K562 (cell line): ENCODE measurements around the gene LMO7. TPM values are rescaled to one million over a fixed set of nuclear protein-coding genes. Genes with fewer than 3 reads are reported as not detected.

ENCODE experiments used
- ATAC-seq: fragments of 200-7000 bp; cut with Tn5 transposase; 3 replicates; pipeline ENCODE4 v1.9.1; 2020; ENCODE audit warnings: moderate library complexity
- BruUV-seq: library from RNA; stranded (reverse); fragments of 400-500 nt; replicated peaks from 2 replicates; lab custom pipeline; 2021; lab: Mats Ljungman, UMichigan
- CTCF ChIA-PET: fragments of 300-600 bp; formaldehyde crosslinking; extraction: SDS; loops from one replicate; lab custom pipeline; 2021; ENCODE audit warnings: low intra/inter-chr PET ratio; lab: Yijun Ruan, JAX
- POLR2A ChIA-PET: fragments of 300-600, 350-650 bp; sonication (Branson Sonifier 250); formaldehyde crosslinking; extraction: SDS; loops from one replicate; lab custom pipeline; 2021; ENCODE audit warnings: antibody characterized with exemption, inconsistent platforms; lab: Yijun Ruan, JAX
- DNase-seq, 4 experiments: peaks; one replicate each; pipeline versions ENCODE4 v3.0.0 to v3.0.0-alpha.2; 2011 to 2018; ENCODE audit warnings: low spot score in 3 of 4, mixed read lengths in 3 of 4; ENCODE audit errors: extremely low read depth in 1 of 4
- FAIRE-seq: peaks from 2 replicates; lab custom pipeline; 2011; peaks lifted over from hg19 to GRCh38; lab: Jason Lieb, UNC
- H2AFZ ChIP-seq: 2 replicates; pipeline ENCODE4 v1.6.0; 2011; ENCODE audit warnings: low read depth, low read length, control low read depth, inconsistent platforms
- H3K27ac ChIP-seq: fragments of 200-600 bp; 3 replicates; pipeline ENCODE4 v1.8.0; 2011; ENCODE audit warnings: low read depth, mild to moderate bottlenecking, control low read depth, inconsistent platforms, low read length, moderate library complexity, mixed read lengths; ENCODE audit errors: extremely low read depth
- H3K27me3 ChIP-seq, 2 experiments: fragments of 300-600 bp in 1 of 2; 2 replicates in 1 of 2; 3 replicates in 1 of 2; pipeline versions ENCODE4 v1.6.0 to v1.8.0; 2011; ENCODE audit warnings: inconsistent platforms in 2 of 2, low read length in 2 of 2, mild to moderate bottlenecking in 1 of 2, mixed read lengths in 1 of 2, moderate library complexity in 1 of 2; ENCODE audit not compliant: control insufficient read depth in 2 of 2, insufficient read depth in 2 of 2
- H3K36me3 ChIP-seq: fragments of 300-600 bp; 3 replicates; pipeline ENCODE4 v1.8.0; 2011; ENCODE audit warnings: mild to moderate bottlenecking, low read length, inconsistent platforms; ENCODE audit not compliant: control insufficient read depth, insufficient read depth
- H3K4me1 ChIP-seq, 2 experiments: fragments of 200-600 bp in 1 of 2; replicated peaks in 1 of 2; 2 replicates in 1 of 2; 3 replicates in 1 of 2; pipeline versions ENCODE4 v1.5.1 to v1.8.0; 2011; ENCODE audit warnings: inconsistent platforms in 2 of 2, low read length in 2 of 2, mild to moderate bottlenecking in 1 of 2, mixed read lengths in 1 of 2, moderate library complexity in 1 of 2; ENCODE audit not compliant: control insufficient read depth in 2 of 2, insufficient read depth in 2 of 2
- H3K4me2 ChIP-seq: 2 replicates; pipeline ENCODE4 v1.6.1; 2011; ENCODE audit warnings: low read length, control low read depth, inconsistent platforms, mixed read lengths; ENCODE audit not compliant: insufficient read depth
- H3K4me3 ChIP-seq: fragments of 200-600 bp; sonication (generic), shearing (Covaris generic); 2 replicates; pipeline ENCODE4 v1.5.1; 2016; ENCODE audit warnings: control low read depth, inconsistent platforms
- H3K79me2 ChIP-seq: fragments of 200-600 bp; 3 replicates; pipeline ENCODE4 v1.8.0; 2011; ENCODE audit warnings: low read length, inconsistent platforms; ENCODE audit not compliant: control insufficient read depth, insufficient read depth
- H3K9ac ChIP-seq, 2 experiments: 2 replicates each; pipeline versions ENCODE4 v1.6.0 to v1.6.1; 2011; ENCODE audit warnings: low read depth in 2 of 2, low read length in 2 of 2, control low read depth in 1 of 2, inconsistent platforms in 1 of 2, mild to moderate bottlenecking in 1 of 2, mixed read lengths in 1 of 2; ENCODE audit not compliant: insufficient read depth in 1 of 2
- H3K9me1 ChIP-seq: one replicate; pipeline ENCODE4 v1.6.0; 2011; ENCODE audit warnings: inconsistent platforms, mild to moderate bottlenecking, low read length, moderate library complexity; ENCODE audit not compliant: control insufficient read depth, insufficient read depth
- H3K9me3 ChIP-seq: replicated peaks from 2 replicates; pipeline ENCODE4 v1.5.1; 2011; ENCODE audit warnings: low read depth, low read length, inconsistent platforms; ENCODE audit not compliant: control insufficient read depth, insufficient read depth
- H4K20me1 ChIP-seq: replicated peaks from 2 replicates; pipeline ENCODE4 v1.6.1; 2011; ENCODE audit warnings: low read length, inconsistent platforms, mixed read lengths; ENCODE audit not compliant: control insufficient read depth, insufficient read depth
- ESRRA ChIP-seq: fragments of 450-650 bp; IDR thresholded peaks from 2 replicates; pipeline ENCODE4 v1.6.1; 2014; ENCODE audit warnings: low read depth, mild to moderate bottlenecking, moderate library complexity, borderline replicate concordance
- ZNF518B ChIP-seq: fragments of 250-450 bp; sonication (Bioruptor Pico); IDR thresholded peaks from 2 replicates; pipeline ENCODE4 v1.5.0; 2021; ENCODE audit warnings: mild to moderate bottlenecking, moderate library complexity
- ZNF75A ChIP-seq: fragments of 450-650 bp; formaldehyde crosslinking; IDR thresholded peaks from 2 replicates; pipeline ENCODE4 v1.4.0; 2020; ENCODE audit warnings: mild to moderate bottlenecking
- WGBS: fragments of 100-300 bp; shearing (Covaris generic); methylation state at CpG from one replicate; pipeline ENCODE4 v1.1.6; 2016; ENCODE audit warnings: low coverage, mixed read lengths; ENCODE audit not compliant: insufficient coverage; ENCODE audit errors: missing lambda C conversion rate; 5-methylcytosine and 5-hydroxymethylcytosine counted together
- in situ Hi-C: fragments of 300-500 bp; cut with MboI; formaldehyde crosslinking; loops from 4 replicates; pipeline ENCODE4 v1.15.0; 2018; ENCODE audit warnings: inconsistent platforms, mixed read lengths
- intact Hi-C: fragments of 100-400 bp; cut with micrococcal nuclease; formaldehyde crosslinking; loops from 2 replicates; pipeline ENCODE4 v1.14.2; 2022
- polyA plus RNA-seq, 8 experiments: library from polyadenylated mRNA; depleted of rRNA in 4 of 8; stranded (reverse) in 5 of 8; unstranded in 3 of 8; fragments of >200 nt; fragmentation: Nextera tagmentation in 2 of 8; fragmentation: Illumina TruSeq in 1 of 8; extraction: Ambion mirVana in 2 of 8; extraction: Trizol in 1 of 8; gene quantifications; 2 replicates each; pipeline versions ENCODE4 v1.2.1 to v1.2.3, GENCODE V29; 2011 to 2014; ENCODE audit warnings: inconsistent platforms in 1 of 8, missing spikeins in 1 of 8
- total RNA-seq, 7 experiments: library from RNA; depleted of rRNA in 6 of 7; stranded (reverse); fragments of >200 nt in 6 of 7; fragmentation: Illumina TruSeq in 2 of 7; extraction: Trizol in 2 of 7; gene quantifications; 2 replicates each; pipeline versions ENCODE4 v1.2.1 to v1.2.3, GENCODE V29; 2011 to 2021; ENCODE audit warnings: low replicate concordance in 1 of 7
- TF ChIP-seq, protein P1 (sequence below): fragments of 200-400 bp; formaldehyde crosslinking; IDR thresholded peaks from 2 replicates; pipeline ENCODE4 v1.6.1; 2017; ENCODE audit warnings: mild to moderate bottlenecking, low read depth, low read length, moderate library complexity

LMO7 gene
- total and polyA plus RNA-seq, 9 of the 15 experiments (the other 6 are each of a cell fraction or from before 2014, with no cell fraction given), result 0.42 to 4.3 (median 1.7) TPM

GRCh38 chr13:75797719-75798118, 161.6 kb downstream of the LMO7 start:
- Histone ChIP-seq H3K9me1 (no peaks in the 10 kb centered on the region), H3K79me2 (no peaks in the 10 kb centered on the region), H3K9me3 (no peaks in the 10 kb centered on the region), H3K4me1 (no peaks in the 10 kb centered on the region), H3K36me3 (no peaks in the 10 kb centered on the region), H3K4me3 (no peak overlapping the region), H3K4me2 (no peak overlapping the region), H4K20me1 (no peaks in the 10 kb centered on the region), H3K27ac (no peak overlapping the region), H3K9ac (no peak overlapping the region), H2AFZ (no peak overlapping the region), H3K27me3 (no peaks in the 10 kb centered on the region)
- FAIRE-seq, result no peak
- CTCF ChIA-PET, result no interaction called here
- in situ Hi-C loops, result no loop called here
- DNase-seq, result no peak
- intact Hi-C loops, result no loop called here
- POLR2A ChIA-PET, result no interaction called here
- 39% methylated on average over 2 of the region's 2 CpGs for WGBS
- no TSS peak for BruUV-seq
- no peak for TF ChIP-seq ZNF518B
- TF ChIP-seq, protein P1, sequence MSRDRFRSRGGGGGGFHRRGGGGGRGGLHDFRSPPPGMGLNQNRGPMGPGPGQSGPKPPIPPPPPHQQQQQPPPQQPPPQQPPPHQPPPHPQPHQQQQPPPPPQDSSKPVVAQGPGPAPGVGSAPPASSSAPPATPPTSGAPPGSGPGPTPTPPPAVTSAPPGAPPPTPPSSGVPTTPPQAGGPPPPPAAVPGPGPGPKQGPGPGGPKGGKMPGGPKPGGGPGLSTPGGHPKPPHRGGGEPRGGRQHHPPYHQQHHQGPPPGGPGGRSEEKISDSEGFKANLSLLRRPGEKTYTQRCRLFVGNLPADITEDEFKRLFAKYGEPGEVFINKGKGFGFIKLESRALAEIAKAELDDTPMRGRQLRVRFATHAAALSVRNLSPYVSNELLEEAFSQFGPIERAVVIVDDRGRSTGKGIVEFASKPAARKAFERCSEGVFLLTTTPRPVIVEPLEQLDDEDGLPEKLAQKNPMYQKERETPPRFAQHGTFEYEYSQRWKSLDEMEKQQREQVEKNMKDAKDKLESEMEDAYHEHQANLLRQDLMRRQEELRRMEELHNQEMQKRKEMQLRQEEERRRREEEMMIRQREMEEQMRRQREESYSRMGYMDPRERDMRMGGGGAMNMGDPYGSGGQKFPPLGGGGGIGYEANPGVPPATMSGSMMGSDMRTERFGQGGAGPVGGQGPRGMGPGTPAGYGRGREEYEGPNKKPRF, result no peak
- no peak for TF ChIP-seq ZNF75A (CRISPR knock-in tag)
- no peak for TF ChIP-seq ESRRA
- ATAC-seq, result no peak
